AG08395 (cell line): ENCODE data around the gene GRIK3.

Source experiments
- DNase-seq: peaks from one replicate; pipeline ENCODE4 v3.0.0; 2012; ENCODE audit warnings: mixed read lengths, low spot score

The GRIK3 gene

GRCh38 chr1:36824390-36824861 lies 209.9 kb downstream of the GRIK3 start:
- no peak for DNase-seq

- DNase-seq = no peak
Measured at GRCh38 chr1:36822648-36823047, 211.7 kb downstream of the GRIK3 start.

- DNase-seq = no peak
Measured at GRCh38 chr1:36821386-36821785, 212.9 kb downstream of the GRIK3 start.

GRCh38 chr1:36818771-36819170 lies 215.5 kb downstream of the GRIK3 start:
- no peak for DNase-seq

GRCh38 chr1:36816348-36816747 lies 218.0 kb downstream of the GRIK3 start:
- DNase-seq = no peak

GRCh38 chr1:36814774-36815173 lies 219.5 kb downstream of the GRIK3 start:
- no peak for DNase-seq

GRCh38 chr1:36814083-36814482 lies 220.2 kb downstream of the GRIK3 start:
- no peak for DNase-seq

- DNase-seq = no peak
Measured at GRCh38 chr1:36807262-36807661, 227.1 kb downstream of the GRIK3 start.

GRCh38 chr1:36805979-36806640 lies 228.2 kb downstream of the GRIK3 start:
- no peak for DNase-seq

GRCh38 chr1:36804669-36805314 lies 229.5 kb downstream of the GRIK3 start:
- no peak for DNase-seq

GRCh38 chr1:36803868-36804570 lies 230.3 kb downstream of the GRIK3 start:
- no peak for DNase-seq

GRCh38 chr1:36802018-36802417 lies 232.3 kb downstream of the GRIK3 start:
- DNase-seq = no peak

- no peak for DNase-seq
Measured at GRCh38 chr1:36797761-36798160, 236.6 kb downstream of the GRIK3 start.

GRCh38 chr1:36796733-36797132 lies 237.6 kb downstream of the GRIK3 start:
- no peak for DNase-seq

GRCh38 chr1:36796106-36796590 lies 238.2 kb downstream of the GRIK3 start:
- DNase-seq = no peak

- no peak for DNase-seq
Measured at GRCh38 chr1:36794460-36794859, 239.9 kb downstream of the GRIK3 start.

- no peak for DNase-seq
Measured at GRCh38 chr1:36793452-36793851, 240.9 kb downstream of the GRIK3 start.

- no peak for DNase-seq
Measured at GRCh38 chr1:36792292-36792691, 242.0 kb downstream of the GRIK3 start.

- no peak for DNase-seq
Measured at GRCh38 chr1:36790191-36790590, 244.1 kb downstream of the GRIK3 start.

GRCh38 chr1:36789535-36789934 lies 244.8 kb downstream of the GRIK3 start:
- no peak for DNase-seq

- no peak for DNase-seq
Measured at GRCh38 chr1:36787312-36787913, 246.9 kb downstream of the GRIK3 start.

GRCh38 chr1:36786425-36786824 lies 247.9 kb downstream of the GRIK3 start:
- DNase-seq = no peak
